IPS-15b (cell line): Measurements from ENCODE around the gene SGCE.

ENCODE experiments used
- H3K27me3 ChIP-seq: one replicate; pipeline ENCODE4 v1.6.1; 2013; ENCODE audit warnings: low read length; ENCODE audit not compliant: control insufficient read depth, insufficient read depth
- H3K36me3 ChIP-seq: one replicate; pipeline ENCODE4 v1.6.1; 2013; ENCODE audit warnings: low read length; ENCODE audit not compliant: control insufficient read depth, insufficient read depth
- H3K4me1 ChIP-seq: one replicate; pipeline ENCODE4 v1.6.1; 2013; ENCODE audit warnings: mild to moderate bottlenecking, low read length; ENCODE audit not compliant: control insufficient read depth, insufficient read depth
- H3K4me3 ChIP-seq: one replicate; pipeline ENCODE4 v1.5.1; 2013; ENCODE audit warnings: low read depth, low read length
- H3K9ac ChIP-seq: one replicate; pipeline ENCODE4 v1.6.1; 2013; ENCODE audit warnings: low read depth, mild to moderate bottlenecking, low read length
- H3K9me3 ChIP-seq: one replicate; pipeline ENCODE4 v1.6.1; 2013; ENCODE audit warnings: mild to moderate bottlenecking, low read length; ENCODE audit not compliant: control insufficient read depth, insufficient read depth

The SGCE gene

DNA sequence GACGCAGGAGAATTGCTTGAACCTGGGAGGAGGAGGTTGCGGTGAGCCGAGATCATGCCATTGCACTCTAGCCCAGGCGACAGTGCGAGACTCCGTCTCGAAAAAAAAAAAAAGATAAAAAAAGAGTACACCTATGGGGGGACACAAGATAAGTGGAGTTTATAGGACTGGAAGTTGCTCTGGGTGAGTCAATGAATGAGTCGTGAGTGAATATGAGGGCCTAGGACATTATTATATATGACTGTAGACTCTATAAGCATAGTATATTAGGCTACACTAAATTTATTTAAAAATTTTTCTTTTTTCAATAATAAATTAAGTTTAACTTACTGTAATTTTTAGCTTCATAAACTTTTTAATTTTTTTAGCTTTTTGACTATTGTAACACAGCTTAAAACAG, 19.4 kb upstream of the SGCE start:
- Histone ChIP-seq H3K9me3 (no peaks in the 10 kb centered on the region), H3K9ac (no peak overlapping the region), H3K27me3 (no peaks in the 10 kb centered on the region), H3K4me3 (no peak overlapping the region), H3K4me1 (no peaks in the 10 kb centered on the region), H3K36me3 (no peaks in the 10 kb centered on the region)

DNA sequence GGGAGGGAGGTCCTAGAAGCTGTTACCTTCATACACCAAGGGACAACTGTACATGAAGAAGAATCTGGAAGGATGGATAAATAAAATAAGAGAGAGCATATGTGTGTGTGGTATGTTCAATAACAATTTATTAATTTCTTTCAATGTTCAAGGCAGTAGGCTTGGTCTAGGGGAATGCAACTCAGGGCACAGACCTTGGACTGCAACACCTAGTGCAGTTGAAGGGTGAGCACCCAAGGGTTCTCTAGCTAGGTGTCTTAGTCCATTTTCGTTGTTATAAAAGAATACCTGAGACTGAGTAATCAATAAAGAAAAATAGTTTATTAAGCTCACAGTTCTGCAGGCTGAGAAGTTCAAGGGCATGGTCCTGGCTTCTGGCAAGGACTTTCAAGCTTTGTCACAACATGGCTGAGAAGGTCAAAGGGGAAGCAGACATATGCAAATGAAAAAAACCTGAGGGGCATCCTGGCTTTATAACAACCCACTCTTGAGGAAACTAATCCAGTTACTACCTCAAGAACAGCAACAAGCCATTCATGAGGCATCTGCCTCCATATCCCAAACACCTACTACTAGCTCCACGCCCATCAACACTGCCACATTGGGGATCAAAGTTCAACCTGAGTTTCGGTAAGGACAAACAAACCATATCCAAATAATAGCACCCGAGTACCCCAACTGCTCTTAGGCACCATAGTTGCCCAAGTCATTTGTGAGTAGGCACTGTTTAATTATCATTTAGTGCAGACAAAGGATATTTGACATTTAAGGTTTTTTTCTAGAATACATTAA, 15.7 kb upstream of the SGCE start:
- Histone ChIP-seq H3K9me3 (no peaks in the 10 kb centered on the region), H3K4me1 (no peaks in the 10 kb centered on the region), H3K27me3 (no peaks in the 10 kb centered on the region), H3K9ac (no peak overlapping the region), H3K36me3 (no peaks in the 10 kb centered on the region), H3K4me3 (no peak overlapping the region)

DNA sequence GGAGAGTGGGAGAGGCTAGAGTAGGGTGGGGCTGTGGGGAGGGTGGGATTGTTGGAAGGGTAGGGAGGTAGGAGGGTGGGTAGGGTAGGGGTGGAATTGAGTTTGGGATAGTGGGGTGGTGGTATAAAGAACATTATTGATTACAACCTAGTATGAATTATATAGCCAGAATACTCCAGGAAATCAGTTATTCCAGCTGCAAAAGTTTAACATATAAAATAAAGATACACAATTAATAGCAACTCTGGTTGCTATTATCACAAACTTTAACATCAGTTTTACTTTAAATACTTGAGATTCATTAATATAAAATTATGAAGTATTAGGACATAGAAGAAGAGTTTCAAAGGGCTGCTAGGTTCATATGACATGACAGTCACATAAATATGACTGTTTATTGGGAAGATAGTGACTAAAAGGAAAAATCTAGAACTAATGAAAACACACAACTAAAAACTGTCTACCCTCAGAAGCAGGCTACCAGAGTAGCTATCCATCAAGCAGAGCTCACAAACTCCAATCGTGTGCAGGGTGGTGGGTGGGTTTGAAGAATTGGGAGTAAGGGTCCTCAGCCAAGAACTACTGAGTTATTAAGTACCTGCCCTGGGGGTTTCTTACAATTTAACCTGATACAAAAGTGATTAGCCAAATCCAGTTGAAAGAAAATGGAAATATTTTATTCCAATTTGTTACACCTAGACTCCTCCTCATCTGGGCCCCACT, 14.0 kb upstream of the SGCE start:
- Histone ChIP-seq H3K9ac (no peak overlapping the region), H3K4me1 (no peaks in the 10 kb centered on the region)

DNA sequence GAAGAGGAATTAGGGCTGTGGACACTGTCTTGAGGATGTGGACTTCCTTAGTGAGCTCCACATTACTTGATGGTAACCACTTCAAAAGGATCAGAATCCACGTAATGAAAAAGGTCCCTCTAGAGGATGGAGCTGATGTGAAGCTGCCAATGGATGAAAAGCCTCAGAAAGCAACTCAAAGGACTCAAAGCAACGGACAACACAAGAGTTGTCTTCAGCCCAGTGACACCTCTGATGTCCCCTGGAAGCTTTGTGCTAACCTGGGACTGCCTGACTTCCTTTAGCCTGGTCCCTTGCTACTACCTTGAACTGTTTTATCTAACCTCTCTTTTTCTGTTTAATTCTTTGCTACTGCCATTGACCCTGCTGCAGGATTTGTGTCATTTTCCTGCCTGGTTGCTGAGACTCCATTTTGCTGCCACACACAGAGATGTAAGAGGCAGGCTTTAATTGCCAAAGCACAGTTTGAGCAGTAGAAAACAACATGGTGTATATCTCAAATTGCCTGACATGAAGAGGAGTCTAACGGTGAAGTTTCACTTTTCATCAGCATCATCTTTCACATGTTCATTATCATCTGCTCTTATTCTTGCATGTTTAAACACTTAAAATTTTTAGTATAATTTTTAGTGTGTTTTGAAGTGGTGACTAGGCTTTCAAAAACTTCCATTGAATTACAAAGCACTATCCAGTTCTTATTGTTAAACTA, 11.1 kb upstream of the SGCE start:
- Histone ChIP-seq H3K4me1 (no peaks in the 10 kb centered on the region), H3K9me3 (no peaks in the 10 kb centered on the region), H3K9ac (no peak overlapping the region), H3K4me3 (no peak overlapping the region), H3K27me3 (no peaks in the 10 kb centered on the region), H3K36me3 (peaks cover 4% of the 10 kb centered on the region)

More for the DNA sequence above, 14.0 kb upstream of the SGCE start:
- no peak overlapping the region for H3K4me3 ChIP-seq
- H3K36me3 ChIP-seq = no peaks in the 10 kb centered on the region
- no peaks in the 10 kb centered on the region for H3K27me3 ChIP-seq
- no peaks in the 10 kb centered on the region for H3K9me3 ChIP-seq

DNA sequence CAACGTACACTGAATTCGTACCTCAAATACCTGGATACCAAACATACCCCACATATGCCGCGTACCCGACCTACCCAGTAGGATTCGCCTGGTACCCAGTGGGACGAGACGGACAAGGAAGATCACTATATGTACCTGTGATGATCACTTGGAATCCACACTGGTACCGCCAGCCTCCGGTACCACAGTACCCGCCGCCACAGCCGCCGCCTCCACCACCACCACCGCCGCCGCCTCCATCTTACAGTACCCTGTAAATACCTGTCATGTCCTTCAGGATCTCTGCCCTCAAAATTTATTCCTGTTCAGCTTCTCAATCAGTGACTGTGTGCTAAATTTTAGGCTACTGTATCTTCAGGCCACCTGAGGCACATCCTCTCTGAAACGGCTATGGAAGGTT, 9.5 kb upstream of the SGCE start:
- Histone ChIP-seq H3K36me3 (peaks cover 4% of the 10 kb centered on the region), H3K4me1 (no peaks in the 10 kb centered on the region), H3K27me3 (no peaks in the 10 kb centered on the region), H3K9ac (no peak overlapping the region), H3K9me3 (no peaks in the 10 kb centered on the region), H3K4me3 (no peak overlapping the region)

DNA sequence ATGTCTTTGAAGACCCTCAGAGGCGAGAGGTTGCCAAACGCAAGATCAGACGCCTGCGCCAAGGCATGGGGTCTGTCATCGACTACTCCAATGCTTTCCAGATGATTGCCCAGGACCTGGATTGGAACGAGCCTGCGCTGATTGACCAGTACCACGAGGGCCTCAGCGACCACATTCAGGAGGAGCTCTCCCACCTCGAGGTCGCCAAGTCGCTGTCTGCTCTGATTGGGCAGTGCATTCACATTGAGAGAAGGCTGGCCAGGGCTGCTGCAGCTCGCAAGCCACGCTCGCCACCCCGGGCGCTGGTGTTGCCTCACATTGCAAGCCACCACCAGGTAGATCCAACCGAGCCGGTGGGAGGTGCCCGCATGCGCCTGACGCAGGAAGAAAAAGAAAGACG, 8.1 kb upstream of the SGCE start:
- peaks cover 4% of the 10 kb centered on the region for H3K36me3 ChIP-seq
- H3K27me3 ChIP-seq = no peaks in the 10 kb centered on the region
- H3K4me1 ChIP-seq = no peaks in the 10 kb centered on the region
- H3K9me3 ChIP-seq = no peaks in the 10 kb centered on the region
- no peak overlapping the region for H3K9ac ChIP-seq
- H3K4me3 ChIP-seq = no peak overlapping the region

DNA sequence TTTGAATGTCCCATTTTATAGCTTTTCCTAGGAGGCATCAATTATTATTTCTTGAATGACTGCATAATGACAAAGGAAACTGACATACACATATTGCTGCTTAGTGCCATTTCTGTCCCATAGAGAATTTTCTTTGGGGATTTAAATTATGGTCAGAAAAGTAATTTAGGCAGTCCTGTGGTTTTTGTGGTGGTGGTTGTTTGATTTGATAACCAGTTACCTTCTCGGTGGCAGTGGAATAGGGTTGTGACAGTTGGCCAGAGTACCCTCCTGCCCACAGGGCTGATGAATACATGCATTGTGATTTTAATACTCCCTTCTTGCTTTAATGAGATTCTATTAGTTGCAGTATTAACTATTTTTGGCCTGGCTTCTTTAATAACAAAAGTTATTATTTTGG, 6.6 kb upstream of the SGCE start:
- H3K27me3 ChIP-seq = no peaks in the 10 kb centered on the region
- H3K4me1 ChIP-seq = no peaks in the 10 kb centered on the region
- no peak overlapping the region for H3K9ac ChIP-seq
- H3K4me3 ChIP-seq = no peak overlapping the region
- H3K36me3 ChIP-seq = peaks cover 4% of the 10 kb centered on the region
- no peaks in the 10 kb centered on the region for H3K9me3 ChIP-seq

DNA sequence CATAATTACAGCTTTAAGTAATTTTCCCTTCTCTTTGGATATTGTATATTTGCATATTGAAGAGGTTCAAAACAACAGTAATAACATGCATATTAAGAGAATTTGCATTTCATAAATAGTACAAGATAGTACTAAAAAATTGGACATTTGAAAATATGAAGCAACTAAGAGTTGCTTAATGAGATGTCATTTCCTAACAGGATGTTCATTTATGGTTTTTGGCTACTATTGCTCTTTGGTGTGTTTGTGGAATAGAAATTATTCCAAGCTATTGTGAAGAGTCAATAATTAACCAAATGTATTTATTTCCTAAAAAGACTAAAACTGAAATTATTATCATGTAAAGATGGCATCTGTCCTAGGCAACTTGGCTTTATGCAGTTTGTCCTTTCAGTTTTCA, 4.1 kb upstream of the SGCE start:
- Histone ChIP-seq H3K9ac (no peak overlapping the region), H3K9me3 (no peaks in the 10 kb centered on the region), H3K4me1 (no peaks in the 10 kb centered on the region), H3K4me3 (no peak overlapping the region), H3K27me3 (peaks cover 8% of the 10 kb centered on the region), H3K36me3 (peaks cover 4% of the 10 kb centered on the region)

DNA sequence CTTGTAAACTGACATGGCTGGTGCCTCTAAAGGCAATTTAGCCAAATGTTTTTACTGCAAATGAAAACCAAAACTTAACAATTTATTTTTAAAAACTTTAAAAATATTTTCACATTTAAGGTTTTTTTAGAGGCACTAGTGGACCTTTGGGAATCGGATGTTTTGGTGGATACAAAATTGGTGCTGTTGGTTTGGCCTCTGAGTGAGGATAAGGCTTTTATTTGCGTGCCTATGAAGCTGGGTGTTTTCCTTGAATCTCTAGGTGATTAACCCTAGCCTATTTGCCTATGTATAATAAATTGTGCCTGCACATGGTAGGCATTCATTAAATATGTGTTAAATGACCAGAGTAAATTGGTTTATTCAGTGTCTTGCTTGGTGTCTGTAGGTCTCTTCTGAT, 2.9 kb upstream of the SGCE start:
- Histone ChIP-seq H3K4me3 (peak overlapping the region; percentile 18), H3K36me3 (peaks cover 1% of the 10 kb centered on the region), H3K9ac (no peak overlapping the region), H3K9me3 (no peaks in the 10 kb centered on the region), H3K4me1 (no peaks in the 10 kb centered on the region), H3K27me3 (peaks cover 8% of the 10 kb centered on the region)

DNA sequence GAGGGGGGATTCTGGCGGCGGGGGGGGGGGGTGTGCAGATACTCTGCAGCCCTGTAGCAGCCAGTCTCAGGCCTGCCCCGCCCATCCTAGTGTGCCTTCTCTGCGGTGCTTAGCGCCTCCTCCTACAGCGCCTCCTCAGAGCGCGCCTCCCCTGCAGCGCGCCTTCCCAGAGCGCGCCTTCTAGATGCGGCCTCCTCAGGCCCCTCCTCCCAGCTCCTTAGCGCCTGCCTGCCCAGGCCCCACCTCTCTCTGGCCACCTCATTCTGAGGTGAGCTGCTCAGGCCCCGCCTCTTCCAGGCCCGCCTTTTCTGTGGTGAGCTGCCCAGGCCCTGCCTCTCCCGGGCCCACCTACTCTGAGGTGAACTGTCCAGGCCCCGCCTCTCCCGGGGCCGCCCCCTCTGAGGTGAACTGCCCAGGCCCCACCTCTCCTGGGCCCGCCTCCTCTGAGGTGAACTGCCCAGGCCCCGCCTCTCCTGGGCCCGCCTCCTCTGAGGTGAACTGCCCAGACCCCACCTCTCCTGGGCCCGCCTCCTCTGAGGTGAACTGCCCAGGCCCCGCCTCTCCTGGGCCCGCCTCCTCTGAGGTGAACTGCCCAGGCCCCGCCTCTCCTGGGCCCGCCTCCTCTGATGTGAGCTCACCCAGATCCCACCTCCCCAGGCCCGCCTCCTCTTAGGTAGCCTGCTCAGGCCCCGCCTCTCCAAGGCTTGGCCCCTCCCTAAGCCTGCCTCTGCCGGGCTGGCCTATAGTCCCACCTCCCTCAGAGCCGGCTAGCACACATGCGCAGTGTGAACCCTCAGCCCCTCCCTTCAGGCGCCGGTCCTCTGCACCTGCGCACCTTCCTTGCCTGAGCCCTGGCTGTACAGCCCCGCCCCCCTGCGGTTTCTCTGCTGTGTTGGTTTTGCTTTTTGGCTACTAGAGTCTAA, 2.1 kb upstream of the SGCE start:
- H3K9me3 ChIP-seq = no peaks in the 10 kb centered on the region
- no peaks in the 10 kb centered on the region for H3K4me1 ChIP-seq
- H3K36me3 ChIP-seq = no peaks in the 10 kb centered on the region
- peaks cover 8% of the 10 kb centered on the region for H3K27me3 ChIP-seq
- H3K9ac ChIP-seq = no peak overlapping the region
- peak overlapping the region; percentile 62 for H3K4me3 ChIP-seq
